Brain microvascular endothelial cell (primary cell): Measurements from ENCODE around the gene OCEL1.
A peak's percentile ranks its signal among the peaks of the same experiment; 100 is the strongest.

Experiments used
- DNase-seq: peaks from one replicate; pipeline ENCODE4 v3.0.0-alpha.2; 2020
- H3K27ac ChIP-seq: fragments of 250-450 bp; sonication (Bioruptor Pico); 2 replicates; pipeline ENCODE4 v1.5.1; 2020; ENCODE audit warnings: mild to moderate bottlenecking, moderate library complexity
- H3K27me3 ChIP-seq: fragments of 250-450 bp; sonication (Bioruptor Pico); replicated peaks from 2 replicates; pipeline ENCODE4 v1.5.1; 2020; ENCODE audit warnings: mild to moderate bottlenecking
- H3K36me3 ChIP-seq: fragments of 250-450 bp; sonication (Bioruptor Pico); replicated peaks from 2 replicates; pipeline ENCODE4 v1.5.1; 2020; ENCODE audit warnings: mild to moderate bottlenecking
- H3K4me3 ChIP-seq: 2 replicates; pipeline ENCODE4 v1.5.1; 2011; ENCODE audit warnings: low read depth, mild to moderate bottlenecking, control low read depth, low read length, moderate library complexity
- in situ Hi-C: cut with HindIII; loops from 2 replicates; pipeline ENCODE4 v1.10.0; 2017; ENCODE audit warnings: low sequenced_read_pairs, low pct_ligation_motif_present
- TF ChIP-seq, protein P1 (sequence below): IDR thresholded peaks from 2 replicates; pipeline ENCODE4 v1.5.1; 2011; ENCODE audit warnings: low read depth, mild to moderate bottlenecking, moderate library complexity, low read length, control low read depth, inconsistent platforms; ENCODE audit errors: missing control alignments

Gene OCEL1

DNA sequence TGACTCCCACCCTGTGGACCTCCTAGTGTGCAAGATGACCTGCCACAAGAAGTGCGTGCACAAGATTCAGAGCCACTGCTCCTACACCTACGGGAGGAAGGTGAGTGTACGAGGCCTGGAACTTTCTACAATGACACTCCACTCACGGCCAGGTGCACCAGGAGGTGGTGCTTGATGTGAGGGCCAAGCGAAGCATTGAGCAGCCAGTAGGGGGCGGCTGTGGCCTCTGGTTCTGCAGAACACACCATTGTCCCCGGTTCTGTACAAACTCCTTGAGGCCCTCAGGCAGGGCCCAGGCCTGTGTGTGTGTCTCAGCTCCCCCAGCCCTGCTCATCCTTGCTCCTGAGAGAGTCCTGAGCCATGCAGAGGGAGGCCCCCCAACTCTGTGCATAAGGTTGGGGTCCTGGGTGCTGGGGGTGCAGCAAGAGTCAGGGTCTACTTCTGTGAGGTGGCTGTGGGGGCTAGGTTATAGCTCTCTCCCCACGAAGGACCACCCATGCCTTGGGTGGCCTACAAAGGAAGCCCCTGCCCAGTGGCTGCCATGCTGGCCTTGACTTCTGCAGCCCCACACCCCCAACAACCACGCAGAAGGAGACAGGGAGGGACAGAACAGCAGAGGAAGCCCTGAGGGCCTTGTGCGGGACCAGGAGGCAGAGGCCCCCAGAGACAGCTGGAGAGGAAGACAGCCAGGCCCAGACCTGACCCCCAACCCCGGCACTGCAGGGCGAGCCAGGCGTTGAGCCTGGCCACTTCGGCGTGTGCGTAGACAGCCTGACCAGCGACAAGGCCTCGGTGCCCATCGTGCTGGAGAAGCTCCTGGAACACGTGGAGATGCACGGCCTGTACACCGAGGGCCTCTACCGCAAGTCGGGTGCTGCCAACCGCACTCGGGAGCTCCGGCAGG lies 20.5 kb upstream of the OCEL1 start:
- no peak overlapping the region for H3K4me3 ChIP-seq
- in situ Hi-C loops = no loop called here
- no peaks in the 10 kb centered on the region for H3K27me3 ChIP-seq
- H3K36me3 ChIP-seq = peaks cover 69% of the 10 kb centered on the region
- H3K27ac ChIP-seq = no peak overlapping the region
- DNase-seq = peak; percentile 29
- TF ChIP-seq, protein P1, sequence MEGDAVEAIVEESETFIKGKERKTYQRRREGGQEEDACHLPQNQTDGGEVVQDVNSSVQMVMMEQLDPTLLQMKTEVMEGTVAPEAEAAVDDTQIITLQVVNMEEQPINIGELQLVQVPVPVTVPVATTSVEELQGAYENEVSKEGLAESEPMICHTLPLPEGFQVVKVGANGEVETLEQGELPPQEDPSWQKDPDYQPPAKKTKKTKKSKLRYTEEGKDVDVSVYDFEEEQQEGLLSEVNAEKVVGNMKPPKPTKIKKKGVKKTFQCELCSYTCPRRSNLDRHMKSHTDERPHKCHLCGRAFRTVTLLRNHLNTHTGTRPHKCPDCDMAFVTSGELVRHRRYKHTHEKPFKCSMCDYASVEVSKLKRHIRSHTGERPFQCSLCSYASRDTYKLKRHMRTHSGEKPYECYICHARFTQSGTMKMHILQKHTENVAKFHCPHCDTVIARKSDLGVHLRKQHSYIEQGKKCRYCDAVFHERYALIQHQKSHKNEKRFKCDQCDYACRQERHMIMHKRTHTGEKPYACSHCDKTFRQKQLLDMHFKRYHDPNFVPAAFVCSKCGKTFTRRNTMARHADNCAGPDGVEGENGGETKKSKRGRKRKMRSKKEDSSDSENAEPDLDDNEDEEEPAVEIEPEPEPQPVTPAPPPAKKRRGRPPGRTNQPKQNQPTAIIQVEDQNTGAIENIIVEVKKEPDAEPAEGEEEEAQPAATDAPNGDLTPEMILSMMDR = peak; percentile 83

DNA sequence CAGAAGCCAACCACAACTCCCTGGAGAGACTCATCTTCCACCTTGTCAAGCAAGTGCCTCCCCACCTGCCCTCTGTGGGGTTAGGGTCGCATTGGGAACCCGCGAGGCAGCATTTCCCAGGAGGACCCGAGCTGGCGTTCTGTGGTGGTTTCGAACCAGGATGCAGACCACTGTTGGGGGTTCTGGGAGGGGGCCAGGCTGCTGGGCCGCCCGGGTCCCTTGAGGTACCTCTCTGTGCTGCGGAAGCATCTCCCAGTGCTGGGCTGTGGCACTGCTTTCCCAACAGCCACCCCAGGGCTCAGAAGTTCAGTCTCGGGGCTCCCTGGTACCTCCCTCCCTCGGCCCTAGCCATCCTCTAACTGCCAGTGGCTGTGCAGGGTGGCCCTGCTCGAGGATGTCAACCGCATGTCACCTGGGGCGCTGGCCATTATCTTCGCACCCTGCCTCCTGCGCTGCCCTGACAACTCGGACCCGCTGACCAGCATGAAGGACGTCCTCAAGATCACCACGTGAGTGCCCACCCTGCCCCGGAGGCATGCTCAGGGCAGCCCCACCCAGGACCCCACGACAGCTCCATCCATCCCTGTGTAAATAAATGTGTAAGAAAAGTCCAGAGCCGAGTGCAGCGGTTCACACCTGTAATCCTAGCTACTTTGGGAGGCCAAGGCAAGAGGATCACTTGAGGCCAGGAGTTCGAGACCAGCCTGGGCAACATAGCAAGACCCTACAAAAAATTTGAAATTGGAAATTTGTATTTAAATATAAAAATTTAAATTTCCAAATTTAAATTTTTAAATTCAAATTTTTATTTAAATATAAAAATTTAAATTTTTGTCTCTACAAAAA lies 19.1 kb upstream of the OCEL1 start:
- no peak overlapping the region for H3K4me3 ChIP-seq
- no peak overlapping the region for H3K27ac ChIP-seq
- TF ChIP-seq, protein P1 = no peak
- peaks cover 66% of the 10 kb centered on the region for H3K36me3 ChIP-seq
- H3K27me3 ChIP-seq = no peaks in the 10 kb centered on the region
- no peak for DNase-seq
- in situ Hi-C loops = no loop called here

DNA sequence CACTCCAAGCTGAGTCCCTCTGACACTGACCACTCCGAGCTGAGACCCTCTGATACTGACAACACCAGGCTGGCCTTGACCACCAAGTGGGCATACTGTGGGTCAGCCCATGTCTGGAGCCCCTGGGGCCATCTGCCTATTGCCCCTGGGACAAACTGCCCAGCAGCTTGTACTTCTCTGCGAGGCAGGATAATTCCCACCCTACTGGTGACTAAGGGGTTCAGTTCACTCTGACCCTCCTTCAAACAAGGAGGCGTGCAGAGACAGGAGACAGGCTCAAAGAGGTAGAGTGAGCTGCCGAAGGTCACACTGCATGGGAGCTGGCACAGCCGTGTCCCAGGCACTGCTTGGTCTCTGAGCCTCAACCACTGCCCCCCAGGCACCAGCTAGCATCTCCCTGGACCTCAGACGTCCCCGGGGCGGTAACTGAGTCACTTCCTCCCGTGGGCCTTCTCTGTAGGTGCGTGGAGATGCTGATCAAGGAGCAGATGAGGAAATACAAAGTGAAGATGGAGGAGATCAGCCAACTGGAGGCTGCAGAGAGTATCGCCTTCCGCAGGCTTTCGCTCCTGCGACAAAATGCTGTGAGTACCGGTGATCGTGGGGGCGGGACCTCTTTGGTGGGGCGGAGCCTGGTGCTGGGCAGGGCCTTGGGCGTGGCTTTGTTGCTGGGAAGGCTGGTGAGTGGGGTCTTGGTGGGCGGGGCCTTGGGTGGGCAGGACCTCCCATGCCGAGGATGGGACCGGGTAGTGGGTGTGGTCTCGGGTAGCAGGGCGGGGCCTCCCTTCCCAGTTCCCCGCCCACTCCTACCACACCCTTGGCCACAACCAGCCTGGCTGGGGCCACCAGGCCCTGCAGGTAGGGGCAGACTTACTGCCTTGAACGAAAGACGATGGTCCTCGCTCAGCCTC lies 16.6 kb upstream of the OCEL1 start:
- TF ChIP-seq, protein P1 = no peak
- DNase-seq = no peak
- no peaks in the 10 kb centered on the region for H3K27me3 ChIP-seq
- in situ Hi-C loops = no loop called here
- H3K4me3 ChIP-seq = no peak overlapping the region
- peaks cover 63% of the 10 kb centered on the region for H3K36me3 ChIP-seq
- H3K27ac ChIP-seq = no peak overlapping the region

DNA sequence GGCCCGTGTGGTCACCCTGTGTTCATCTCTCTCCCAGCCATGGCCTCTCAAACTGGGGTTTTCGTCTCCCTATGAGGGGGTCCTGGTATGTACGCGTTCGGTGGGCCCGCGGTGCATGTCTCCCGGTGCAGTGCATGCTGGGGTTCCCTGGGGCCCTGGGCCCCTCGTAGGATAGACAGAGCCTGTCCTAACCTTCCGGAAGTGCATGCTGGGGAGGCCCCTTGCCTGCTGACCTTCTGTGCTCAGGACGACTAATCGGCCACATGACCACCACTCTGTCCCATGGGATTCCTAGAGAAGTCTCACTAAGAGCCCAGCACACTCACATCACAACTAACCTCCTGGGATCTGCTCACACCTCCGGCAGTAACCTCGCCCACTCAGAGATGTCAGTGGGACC lies 15.7 kb upstream of the OCEL1 start:
- TF ChIP-seq, protein P1 = no peak
- H3K27ac ChIP-seq = no peak overlapping the region
- no peak for DNase-seq
- in situ Hi-C loops = no loop called here
- no peak overlapping the region for H3K4me3 ChIP-seq
- peaks cover 57% of the 10 kb centered on the region for H3K36me3 ChIP-seq
- H3K27me3 ChIP-seq = no peaks in the 10 kb centered on the region
